PC-3 (cell line): ENCODE measurements around the gene ZNF469.

ENCODE experiments used
- CTCF ChIP-seq: fragments of 300-600 bp; sonication (generic); conservative IDR thresholded peaks from 2 replicates; pipeline ENCODE4 v1.5.1; 2017; ENCODE audit warnings: antibody characterized with exemption, low read depth, mild to moderate bottlenecking, low read length
- EZH2 ChIP-seq: fragments of 300-600 bp; sonication (generic); IDR thresholded peaks from one replicate; pipeline ENCODE4 v1.6.1; 2017; ENCODE audit warnings: antibody characterized with exemption, mild to moderate bottlenecking, low read length; ENCODE audit not compliant: unreplicated experiment

GRCh38 chr16:88380619-88381018 is 2.1 kb upstream of the ZNF469 start:
- no peak for TF ChIP-seq CTCF
- TF ChIP-seq EZH2 = no peak
